ENCODE measurements around the gene SMAD2. TPM values are rescaled to one million over a fixed set of nuclear protein-coding genes. Genes with fewer than 3 reads are reported as not detected.

SMAD2 gene
- total and polyA plus RNA-seq, 11 donors, result 13.8 to 113 (median 88.1) TPM

DNA sequence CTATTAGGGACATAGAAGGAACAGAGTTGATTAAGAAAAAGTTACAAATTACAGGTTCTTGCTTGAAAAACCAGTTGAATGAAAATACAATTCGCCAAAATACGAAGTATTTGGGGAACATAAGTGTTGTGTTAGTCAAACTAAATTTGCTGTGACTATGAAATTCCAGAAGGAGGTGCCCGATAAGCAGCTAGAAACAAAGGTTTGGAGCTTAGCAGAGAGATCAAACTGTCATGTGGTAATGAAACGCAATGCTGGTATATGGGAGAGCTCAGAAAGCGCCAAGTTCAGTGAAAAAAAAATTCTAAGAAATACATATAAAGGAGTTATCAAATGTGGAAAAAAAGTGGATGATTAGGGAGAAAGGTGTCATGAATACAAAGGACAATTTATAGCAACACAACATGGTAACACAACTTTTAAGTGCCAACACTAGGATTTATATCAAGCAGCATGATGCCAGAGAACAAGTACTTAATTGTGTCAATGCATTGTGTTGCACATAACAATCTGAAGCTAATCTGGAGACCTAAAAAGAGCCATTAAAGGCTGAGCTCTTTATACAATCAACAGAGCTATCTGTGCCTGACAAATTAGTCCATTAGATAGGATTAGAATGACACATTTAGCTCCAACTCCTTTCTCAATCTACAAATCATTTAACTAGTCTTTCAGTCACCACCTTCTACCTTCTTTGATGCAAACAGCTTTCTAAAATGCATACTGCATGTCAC lies 31.2 kb downstream of the SMAD2 start:
- WGBS, 4 donors, result 87 to 95% (median 93%) methylated on average over 5 of the region's 5 CpGs
- ATAC-seq (no peak), DNase-seq (no peak)
- Histone ChIP-seq H3K4me1 (peaks cover 0 to 58% (median 28%) of the 10 kb centered on the region in 12 donors), H3K9me3 (peaks cover 0 to 29% (median 0%) of the 10 kb centered on the region in 12 donors), H3K27ac (no peak overlapping the region), H3K27me3 (no peaks in the 10 kb centered on the region), H3K36me3 (peaks cover 0 to 22% (median 14%) of the 10 kb centered on the region in 9 donors), H3K4me3 (no peak overlapping the region)
- intact Hi-C loops (cut with DNase I), result no loop called here
- TF ChIP-seq POLR2A (IDR thresholded peaks at IDR 0.05), result no peak
- TF ChIP-seq, protein P1, sequence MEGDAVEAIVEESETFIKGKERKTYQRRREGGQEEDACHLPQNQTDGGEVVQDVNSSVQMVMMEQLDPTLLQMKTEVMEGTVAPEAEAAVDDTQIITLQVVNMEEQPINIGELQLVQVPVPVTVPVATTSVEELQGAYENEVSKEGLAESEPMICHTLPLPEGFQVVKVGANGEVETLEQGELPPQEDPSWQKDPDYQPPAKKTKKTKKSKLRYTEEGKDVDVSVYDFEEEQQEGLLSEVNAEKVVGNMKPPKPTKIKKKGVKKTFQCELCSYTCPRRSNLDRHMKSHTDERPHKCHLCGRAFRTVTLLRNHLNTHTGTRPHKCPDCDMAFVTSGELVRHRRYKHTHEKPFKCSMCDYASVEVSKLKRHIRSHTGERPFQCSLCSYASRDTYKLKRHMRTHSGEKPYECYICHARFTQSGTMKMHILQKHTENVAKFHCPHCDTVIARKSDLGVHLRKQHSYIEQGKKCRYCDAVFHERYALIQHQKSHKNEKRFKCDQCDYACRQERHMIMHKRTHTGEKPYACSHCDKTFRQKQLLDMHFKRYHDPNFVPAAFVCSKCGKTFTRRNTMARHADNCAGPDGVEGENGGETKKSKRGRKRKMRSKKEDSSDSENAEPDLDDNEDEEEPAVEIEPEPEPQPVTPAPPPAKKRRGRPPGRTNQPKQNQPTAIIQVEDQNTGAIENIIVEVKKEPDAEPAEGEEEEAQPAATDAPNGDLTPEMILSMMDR (IDR thresholded peaks at IDR 0.05), result no peak

DNA sequence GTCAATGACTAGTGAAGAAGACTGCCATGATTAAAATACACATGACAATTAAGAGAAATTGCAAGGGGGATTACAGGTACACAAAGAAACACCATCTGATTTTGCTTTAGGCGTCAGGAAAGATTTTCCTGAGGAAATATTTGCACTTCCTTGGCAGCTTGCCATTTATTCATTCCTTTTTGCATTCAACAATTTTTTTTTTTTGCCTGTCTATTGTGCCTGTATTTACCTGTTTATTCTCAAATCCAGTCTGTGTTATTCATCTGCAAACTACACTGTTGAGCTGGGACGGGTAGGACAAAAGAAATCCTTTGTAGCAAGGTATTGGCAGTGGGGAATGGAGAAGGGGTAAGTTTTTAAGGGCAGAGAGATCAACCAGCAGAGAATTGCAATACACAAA lies 31.8 kb downstream of the SMAD2 start:
- Histone ChIP-seq H3K4me1 (peaks cover 0 to 60% (median 33%) of the 10 kb centered on the region in 12 donors), H3K4me3 (no peak overlapping the region), H3K36me3 (peaks cover 0 to 22% (median 14%) of the 10 kb centered on the region in 9 donors), H3K27me3 (no peaks in the 10 kb centered on the region), H3K9me3 (peaks cover 0 to 23% (median 0%) of the 10 kb centered on the region in 12 donors), H3K27ac (no peak overlapping the region)
- DNase-seq (no peak), ATAC-seq (no peak)
- intact Hi-C loops (cut with DNase I), result no loop called here
- 62 to 71% (median 66%) methylated on average over 2 of the region's 2 CpGs for WGBS, 4 donors
- TF ChIP-seq POLR2A (IDR thresholded peaks at IDR 0.05), result no peak
- TF ChIP-seq, protein P1 (IDR thresholded peaks at IDR 0.05), result no peak

DNA sequence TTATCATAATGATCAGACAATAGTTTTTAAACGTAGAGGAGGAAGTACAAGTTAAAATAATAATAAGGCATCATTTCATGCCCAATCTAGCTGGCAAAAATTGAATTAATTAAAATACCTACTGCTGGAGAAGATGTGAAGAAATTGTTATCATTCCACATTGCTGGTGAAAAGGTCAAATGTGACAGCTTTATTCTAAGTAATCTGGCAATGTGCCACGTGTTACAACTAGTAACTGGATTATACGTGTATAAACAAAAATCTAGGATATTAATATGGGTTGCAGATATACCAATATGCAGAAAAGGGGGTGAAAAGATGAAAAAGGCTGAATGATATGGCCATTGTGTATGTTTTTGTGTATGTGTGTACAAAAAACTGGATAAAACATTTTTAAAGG lies 32.4 kb downstream of the SMAD2 start:
- no peak for DNase-seq
- no peaks in the 10 kb centered on the region for H3K27me3 ChIP-seq
- H3K4me3 ChIP-seq, result no peak overlapping the region
- H3K4me1 ChIP-seq, result peaks cover 0 to 62% (median 35%) of the 10 kb centered on the region in 12 donors
- peaks cover 0 to 22% (median 14%) of the 10 kb centered on the region in 9 donors for H3K36me3 ChIP-seq
- intact Hi-C loops (cut with DNase I), result no loop called here
- H3K9me3 ChIP-seq, result peaks cover 0 to 17% (median 0%) of the 10 kb centered on the region in 12 donors
- TF ChIP-seq POLR2A (IDR thresholded peaks at IDR 0.05), result no peak
- TF ChIP-seq, protein P1 (IDR thresholded peaks at IDR 0.05), result no peak
- no peak for ATAC-seq
- whole genome bisulfite sequencing, 4 donors, result 21 to 39% (median 27%) methylated on average over 3 of the region's 3 CpGs
- H3K27ac ChIP-seq, result no peak overlapping the region

DNA sequence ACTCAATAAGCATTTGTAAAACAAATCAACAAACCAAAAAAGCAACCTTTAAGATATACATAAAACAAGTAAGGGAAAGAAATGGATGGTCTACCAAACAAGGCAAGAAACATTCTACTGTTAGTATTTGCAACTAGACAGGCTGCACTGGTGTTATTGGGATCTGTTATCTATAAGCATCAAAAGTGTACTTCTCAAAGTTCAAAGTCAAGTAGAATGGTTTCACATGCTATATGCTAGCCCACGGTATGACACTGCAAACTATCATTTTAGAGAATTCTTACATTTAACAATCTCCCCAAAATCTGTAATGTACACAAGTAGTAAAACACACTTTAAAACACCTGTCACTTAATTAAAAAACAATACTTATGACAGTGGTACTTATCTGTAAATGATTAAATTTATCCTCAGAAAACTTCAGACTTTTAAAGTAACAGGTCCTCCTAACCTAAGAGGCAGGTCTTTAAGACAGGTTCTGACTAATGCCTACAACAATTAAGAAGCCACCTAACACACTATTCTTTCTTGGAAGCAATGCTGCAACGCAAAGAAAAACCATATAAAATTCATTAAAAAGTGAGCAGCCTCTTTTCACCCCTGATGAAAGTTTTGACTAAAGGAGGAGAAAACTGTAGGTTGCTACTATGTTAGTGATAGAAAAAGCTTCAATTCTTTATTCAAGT lies 34.8 kb downstream of the SMAD2 start:
- peaks cover 0 to 13% (median 0%) of the 10 kb centered on the region in 12 donors for H3K9me3 ChIP-seq
- no peak for TF ChIP-seq POLR2A (IDR thresholded peaks at IDR 0.05)
- TF ChIP-seq, protein P1 (IDR thresholded peaks at IDR 0.05), result no peak
- DNase-seq, result no peak
- no peak overlapping the region for H3K4me3 ChIP-seq
- no peak for ATAC-seq
- H3K27me3 ChIP-seq, result no peaks in the 10 kb centered on the region
- intact Hi-C loops (cut with DNase I), result no loop called here
- peaks cover 0 to 43% (median 22%) of the 10 kb centered on the region in 12 donors for H3K4me1 ChIP-seq
- H3K27ac ChIP-seq, result no peak overlapping the region
- H3K36me3 ChIP-seq, result peaks cover 0 to 27% (median 21%) of the 10 kb centered on the region in 9 donors
- 89 to 94% (median 92%) methylated on average over 2 of the region's 2 CpGs for WGBS, 4 donors

Measured in heart left ventricle (tissue), 16 donors.